ENCODE results near the gene MSH3.

- no peak for TF ChIP-seq POLR2A (IDR thresholded peaks at IDR 0.05)
- TF ChIP-seq CTCF (IDR thresholded peaks at IDR 0.05), result no peak
These were observed 65.7 kb downstream of the MSH3 start for GRCh38 chr5:80720181-80720580.

Measured in body of pancreas (tissue), 4 donors.